Osteoblast (primary cell): ENCODE results near the gene ACOT8. TPM values are rescaled to one million over a fixed set of nuclear protein-coding genes. Genes with fewer than 3 reads are reported as not detected.
"Not testable (repeated sequence)": the region's sequence is repeated elsewhere in the genome, so short reads cannot be mapped to it uniquely, and the experiment has no call there.

Source experiments
- DNase-seq: peaks from one replicate; pipeline ENCODE4 v3.0.0; 2011; ENCODE audit warnings: low spot score, mixed read lengths; ENCODE audit not compliant: insufficient read length; ENCODE audit errors: missing footprints
- H2AFZ ChIP-seq: 2 replicates; pipeline ENCODE4 v1.6.0; 2011; ENCODE audit warnings: mild to moderate bottlenecking, low read length
- H3K27ac ChIP-seq: 2 replicates; pipeline ENCODE4 v1.5.1; 2011; ENCODE audit warnings: mild to moderate bottlenecking, low read depth, low read length, moderate library complexity
- H3K27me3 ChIP-seq: 2 replicates; pipeline ENCODE4 v1.6.0; 2012; ENCODE audit warnings: mild to moderate bottlenecking, control low read depth, inconsistent platforms, low read length, moderate library complexity; ENCODE audit not compliant: insufficient read depth
- H3K36me3 ChIP-seq: 2 replicates; pipeline ENCODE4 v1.5.1; 2011; ENCODE audit warnings: mild to moderate bottlenecking, low read length, control low read depth, moderate library complexity; ENCODE audit not compliant: insufficient read depth
- H3K4me1 ChIP-seq: 2 replicates; pipeline ENCODE4 v1.5.1; 2011; ENCODE audit warnings: mild to moderate bottlenecking, low read length, control low read depth, moderate library complexity; ENCODE audit not compliant: insufficient read depth
- H3K4me2 ChIP-seq: 2 replicates; pipeline ENCODE4 v1.6.0; 2011; ENCODE audit warnings: mild to moderate bottlenecking, low read length; ENCODE audit not compliant: insufficient read depth
- H3K4me3 ChIP-seq: fragments of 200-600 bp; sonication (generic); 3 replicates; pipeline ENCODE4 v1.5.1; 2012; ENCODE audit warnings: mild to moderate bottlenecking, low read length, inconsistent platforms; ENCODE audit not compliant: insufficient read depth
- H3K79me2 ChIP-seq: 2 replicates; pipeline ENCODE4 v1.6.0; 2012; ENCODE audit warnings: mild to moderate bottlenecking, low read length, control low read depth, inconsistent platforms; ENCODE audit not compliant: insufficient read depth
- H3K9me3 ChIP-seq: 2 replicates; pipeline ENCODE4 v1.5.1; 2011; ENCODE audit warnings: low read depth, low read length, control low read depth
- H4K20me1 ChIP-seq: 2 replicates; pipeline ENCODE4 v1.6.0; 2012; ENCODE audit warnings: mild to moderate bottlenecking, low read length, control low read depth; ENCODE audit not compliant: insufficient read depth
- CTCF ChIP-seq: IDR thresholded peaks from 2 replicates; pipeline ENCODE4 v1.5.1; 2011; ENCODE audit warnings: mild to moderate bottlenecking, low read depth, low read length, moderate library complexity; ENCODE audit errors: extremely low read depth
- total RNA-seq: library from RNA; depleted of rRNA; stranded (reverse); fragments of >200 nt; gene quantifications from 2 replicates; pipeline ENCODE4 v1.2.3, GENCODE V29; 2012

Gene ACOT8
- total RNA-seq, 1 donor = 31.8 TPM

GRCh38 chr20:45833030-45833882 is 23.9 kb downstream of the ACOT8 start, which contains the start of gene SNX21:
TSS of gene SNX21 (plus strand) at chr20:45833799. CDS start at chr20:45833920, 121 bp downstream.
- Histone ChIP-seq H4K20me1 (peaks cover 11% of the 10 kb centered on the region), H3K27me3 (no peaks in the 10 kb centered on the region), H2AFZ (peak within 1 kb of the TSS; percentile 88), H3K27ac (peak within 1 kb of the TSS; percentile 69), H3K4me1 (peaks cover 40% of the 10 kb centered on the region), H3K36me3 (peaks cover 6% of the 10 kb centered on the region), H3K4me3 (peak within 1 kb of the TSS; percentile 84), H3K9me3 (no peaks in the 10 kb centered on the region), H3K79me2 (peaks cover 21% of the 10 kb centered on the region), H3K4me2 (peak within 1 kb of the TSS; percentile 96)
- TF ChIP-seq CTCF = no peak
- peak; percentile 98 for DNase-seq

- no peak for DNase-seq
- Histone ChIP-seq H3K4me3 (no peak overlapping the region), H2AFZ (no peak overlapping the region), H3K9me3 (no peaks in the 10 kb centered on the region), H3K36me3 (peaks cover 6% of the 10 kb centered on the region), H3K79me2 (peaks cover 21% of the 10 kb centered on the region), H3K4me1 (peaks cover 41% of the 10 kb centered on the region), H3K27ac (peak overlapping the region; percentile 69), H4K20me1 (peaks cover 11% of the 10 kb centered on the region), H3K27me3 (no peaks in the 10 kb centered on the region), H3K4me2 (peak overlapping the region; percentile 96)
- TF ChIP-seq CTCF = no peak
Observed at GRCh38 chr20:45832619-45833018, 24.6 kb downstream of the ACOT8 start.

- peaks cover 35% of the 10 kb centered on the region for H3K4me1 ChIP-seq
- not testable (repeated sequence) for H3K9me3 ChIP-seq, DNase-seq, H3K4me3 ChIP-seq, H4K20me1 ChIP-seq, H3K36me3 ChIP-seq, H2AFZ ChIP-seq, H3K27me3 ChIP-seq, H3K27ac ChIP-seq, H3K79me2 ChIP-seq, H3K4me2 ChIP-seq
Observed at GRCh38 chr20:45829673-45830106, 27.5 kb downstream of the ACOT8 start.

- H3K27ac ChIP-seq = peak overlapping the region; percentile 74
Observed at GRCh38 chr20:45828589-45828988, 28.6 kb downstream of the ACOT8 start.

More at GRCh38 chr20:45828589-45828988, 28.6 kb downstream of the ACOT8 start:
- no peak for TF ChIP-seq CTCF
- peak; percentile 93 for DNase-seq
- Histone ChIP-seq H3K4me3 (no peak overlapping the region), H3K4me2 (peak overlapping the region; percentile 27), H4K20me1 (no peaks in the 10 kb centered on the region), H3K36me3 (no peaks in the 10 kb centered on the region), H3K27me3 (peaks cover 3% of the 10 kb centered on the region), H3K4me1 (peaks cover 28% of the 10 kb centered on the region), H3K79me2 (no peaks in the 10 kb centered on the region), H3K9me3 (no peaks in the 10 kb centered on the region), H2AFZ (no peak overlapping the region)
